Fibroblast of lung (primary cell): ENCODE data around the gene RAD18.

Source experiments
- EZH2 ChIP-seq: IDR thresholded peaks from 2 replicates; pipeline ENCODE4 v1.5.1; 2012; ENCODE audit warnings: low read length, control low read depth, mild to moderate bottlenecking; ENCODE audit errors: missing control alignments
- TF ChIP-seq, protein P1 (sequence below), 2 donors: IDR thresholded peaks in 1 of 2; conservative IDR thresholded peaks in 1 of 2; 1 replicate in 1 of 2; 2 replicates in 1 of 2; pipeline ENCODE4 v1.5.1; 2011 to 2012; ENCODE audit warnings: low read length in 2 of 2, control low read depth in 1 of 2, inconsistent platforms in 1 of 2, low read depth in 1 of 2, mild to moderate bottlenecking in 1 of 2

DNA sequence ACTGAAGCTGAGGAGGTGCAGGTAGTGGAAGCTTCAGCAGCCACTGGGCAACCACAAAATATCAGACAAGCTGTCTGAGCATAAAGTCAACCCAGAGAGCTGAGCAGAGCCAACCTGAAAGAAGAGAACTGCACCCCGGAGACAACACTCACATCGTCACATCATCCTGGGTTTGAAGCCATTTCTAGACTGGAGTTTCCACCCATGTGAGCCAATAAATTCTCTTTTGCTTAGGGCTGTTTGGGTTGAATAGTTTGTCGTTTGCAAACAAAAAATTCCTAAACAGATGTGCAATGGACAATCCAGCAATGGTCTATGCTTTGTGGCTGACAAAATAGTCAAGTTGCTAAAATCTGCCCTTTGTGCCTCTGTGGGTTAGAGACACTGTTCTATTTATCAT lies 15.3 kb upstream of the RAD18 start:
- TF ChIP-seq, protein P1, sequence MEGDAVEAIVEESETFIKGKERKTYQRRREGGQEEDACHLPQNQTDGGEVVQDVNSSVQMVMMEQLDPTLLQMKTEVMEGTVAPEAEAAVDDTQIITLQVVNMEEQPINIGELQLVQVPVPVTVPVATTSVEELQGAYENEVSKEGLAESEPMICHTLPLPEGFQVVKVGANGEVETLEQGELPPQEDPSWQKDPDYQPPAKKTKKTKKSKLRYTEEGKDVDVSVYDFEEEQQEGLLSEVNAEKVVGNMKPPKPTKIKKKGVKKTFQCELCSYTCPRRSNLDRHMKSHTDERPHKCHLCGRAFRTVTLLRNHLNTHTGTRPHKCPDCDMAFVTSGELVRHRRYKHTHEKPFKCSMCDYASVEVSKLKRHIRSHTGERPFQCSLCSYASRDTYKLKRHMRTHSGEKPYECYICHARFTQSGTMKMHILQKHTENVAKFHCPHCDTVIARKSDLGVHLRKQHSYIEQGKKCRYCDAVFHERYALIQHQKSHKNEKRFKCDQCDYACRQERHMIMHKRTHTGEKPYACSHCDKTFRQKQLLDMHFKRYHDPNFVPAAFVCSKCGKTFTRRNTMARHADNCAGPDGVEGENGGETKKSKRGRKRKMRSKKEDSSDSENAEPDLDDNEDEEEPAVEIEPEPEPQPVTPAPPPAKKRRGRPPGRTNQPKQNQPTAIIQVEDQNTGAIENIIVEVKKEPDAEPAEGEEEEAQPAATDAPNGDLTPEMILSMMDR (conservative IDR thresholded peaks at IDR 0.05 in 1 of 2, IDR thresholded peaks at IDR 0.05 in 1 of 2; ENCODE audit: low read depth in 1 of 2, low read length in 2 of 2) = no peak
- TF ChIP-seq EZH2 = no peak
